Measurements from ENCODE around the gene UBE2H. TPM values are rescaled to one million over a fixed set of nuclear protein-coding genes. Genes with fewer than 3 reads are reported as not detected.

Gene UBE2H
- total and polyA plus RNA-seq, 2 experiments from 2014 or later = 73.4 to 98.9 TPM

GRCh38 chr7:129919492-129919891 lies 33.3 kb downstream of the UBE2H start:
- TF ChIP-seq EZH2phosphoT487 (IDR thresholded peaks at IDR 0.05; ENCODE audit: low read depth, severe bottlenecking, unreplicated experiment) (no peak), EZH2 (IDR thresholded peaks at IDR 0.05; ENCODE audit: borderline replicate concordance) (no peak), CTCF (IDR thresholded peaks at IDR 0.05; ENCODE audit: poor library complexity) (no peak)
- 92% methylated on average over 2 of the region's 2 CpGs for WGBS (ENCODE audit: low lambda C conversion rate, missing lambda C conversion rate)
- peaks cover 28% of the 10 kb centered on the region for H3K4me1 ChIP-seq (ENCODE audit: insufficient read depth)
- no peak overlapping the region for H3K4me2 ChIP-seq
- peaks cover 83% of the 10 kb centered on the region for H4K20me1 ChIP-seq (ENCODE audit: insufficient read depth, poor library complexity, severe bottlenecking)
- no peaks in the 10 kb centered on the region for H3K27me3 ChIP-seq
- H3K4me3 ChIP-seq = no peak overlapping the region
- H3K9me3 ChIP-seq (ENCODE audit: low read depth) = no peaks in the 10 kb centered on the region
- H3K36me3 ChIP-seq (replicated peaks; ENCODE audit: insufficient read depth, low read depth) = no peaks in the 10 kb centered on the region
- H3K79me2 ChIP-seq = peaks cover 98% of the 10 kb centered on the region
- no peak overlapping the region for H2AFZ ChIP-seq
- no peak for DNase-seq (ENCODE audit: low spot score)
- no peaks in the 10 kb centered on the region for H3K9me2 ChIP-seq (replicated peaks; ENCODE audit: insufficient read depth)
- H3K27ac ChIP-seq = no peak overlapping the region

GRCh38 chr7:129918922-129919321 lies 33.8 kb downstream of the UBE2H start:
- H3K9me3 ChIP-seq (ENCODE audit: low read depth) = no peaks in the 10 kb centered on the region
- peaks cover 85% of the 10 kb centered on the region for H4K20me1 ChIP-seq (ENCODE audit: insufficient read depth, poor library complexity, severe bottlenecking)
- no peaks in the 10 kb centered on the region for H3K36me3 ChIP-seq (replicated peaks; ENCODE audit: insufficient read depth, low read depth)
- no peak for DNase-seq (ENCODE audit: low spot score)
- no peaks in the 10 kb centered on the region for H3K27me3 ChIP-seq
- no peak overlapping the region for H3K4me2 ChIP-seq
- TF ChIP-seq EZH2phosphoT487 (IDR thresholded peaks at IDR 0.05; ENCODE audit: low read depth, severe bottlenecking, unreplicated experiment) (no peak), EZH2 (IDR thresholded peaks at IDR 0.05; ENCODE audit: borderline replicate concordance) (no peak), CTCF (IDR thresholded peaks at IDR 0.05; ENCODE audit: poor library complexity) (no peak)
- no peak overlapping the region for H3K4me3 ChIP-seq
- H3K9me2 ChIP-seq (replicated peaks; ENCODE audit: insufficient read depth) = no peaks in the 10 kb centered on the region
- peaks cover 25% of the 10 kb centered on the region for H3K4me1 ChIP-seq (ENCODE audit: insufficient read depth)
- no peak overlapping the region for H3K27ac ChIP-seq
- no peak overlapping the region for H2AFZ ChIP-seq
- WGBS (ENCODE audit: low lambda C conversion rate, missing lambda C conversion rate) = 95% methylated on average over 5 of the region's 5 CpGs
- peaks cover 99% of the 10 kb centered on the region for H3K79me2 ChIP-seq

GRCh38 chr7:129917934-129918333 lies 34.8 kb downstream of the UBE2H start:
- no peak for TF ChIP-seq EZH2 (IDR thresholded peaks at IDR 0.05; ENCODE audit: borderline replicate concordance)
- no peak for TF ChIP-seq EZH2phosphoT487 (IDR thresholded peaks at IDR 0.05; ENCODE audit: low read depth, severe bottlenecking, unreplicated experiment)
- no peak for TF ChIP-seq CTCF (IDR thresholded peaks at IDR 0.05; ENCODE audit: poor library complexity)
- Histone ChIP-seq H3K4me3 (no peak overlapping the region), H3K4me1 (ENCODE audit: insufficient read depth) (peaks cover 24% of the 10 kb centered on the region), H3K27me3 (no peaks in the 10 kb centered on the region), H3K9me2 (replicated peaks; ENCODE audit: insufficient read depth) (no peaks in the 10 kb centered on the region), H3K27ac (no peak overlapping the region), H3K9me3 (ENCODE audit: low read depth) (no peaks in the 10 kb centered on the region), H3K4me2 (no peak overlapping the region), H3K79me2 (peaks cover 99% of the 10 kb centered on the region), H2AFZ (no peak overlapping the region), H4K20me1 (ENCODE audit: insufficient read depth, poor library complexity, severe bottlenecking) (peaks cover 85% of the 10 kb centered on the region), H3K36me3 (replicated peaks; ENCODE audit: insufficient read depth, low read depth) (no peaks in the 10 kb centered on the region)
- no peak for DNase-seq (ENCODE audit: low spot score)
- WGBS (ENCODE audit: low lambda C conversion rate, missing lambda C conversion rate) = 69% methylated on average over 4 of the region's 4 CpGs
